SK-N-SH (cell line): Measurements from ENCODE around the gene CAPZA2. TPM values are rescaled to one million over a fixed set of nuclear protein-coding genes. Genes with fewer than 3 reads are reported as not detected.

Experiments
- CTCF ChIA-PET: fragments of 300-600, 350-600 bp; formaldehyde crosslinking; extraction: SDS; loops from one replicate; lab custom pipeline; 2021; lab: Yijun Ruan, JAX
- POLR2A ChIA-PET: fragments of 350-600 bp; sonication (Branson Sonifier 250); formaldehyde crosslinking; extraction: SDS; loops from one replicate; lab custom pipeline; 2020; ENCODE audit warnings: antibody characterized with exemption, inconsistent platforms; lab: Yijun Ruan, JAX
- DNase-seq: peaks from one replicate; pipeline ENCODE4 v3.0.0; 2012
- H2AFZ ChIP-seq: fragments of 200-600 bp; sonication (generic); 2 replicates; pipeline ENCODE4 v1.8.1; 2016; ENCODE audit warnings: antibody characterized with exemption, mild to moderate bottlenecking, low read depth
- H3F3A ChIP-seq: fragments of 200-600 bp; sonication (generic); replicated peaks from 2 replicates; pipeline ENCODE3; 2016; ENCODE audit warnings: antibody characterized with exemption, mild to moderate bottlenecking; ENCODE audit not compliant: insufficient read depth
- H3K27ac ChIP-seq, 2 experiments: fragments of 200-500 bp in 1 of 2; fragments of 200-600 bp in 1 of 2; sonication (Bioruptor generic) in 1 of 2; sonication (generic), shearing (Covaris generic) in 1 of 2; 2 replicates each; pipeline versions ENCODE4 v1.5.1 to v1.6.1; 2014 to 2016; ENCODE audit warnings: low read depth in 2 of 2, inconsistent platforms in 1 of 2, low read length in 1 of 2, mild to moderate bottlenecking in 1 of 2, mixed read lengths in 1 of 2
- H3K27me3 ChIP-seq: fragments of 200-600 bp; sonication (generic), shearing (Covaris generic); 2 replicates; pipeline ENCODE4 v1.6.1; 2016; ENCODE audit warnings: mixed run types; ENCODE audit not compliant: insufficient read depth
- H3K36me3 ChIP-seq, 2 experiments: fragments of 200-500 bp in 1 of 2; fragments of 200-600 bp in 1 of 2; sonication (Bioruptor generic) in 1 of 2; sonication (generic) in 1 of 2; replicated peaks in 1 of 2; 2 replicates each; pipeline versions ENCODE3 to v1.5.1; 2014 to 2016; ENCODE audit warnings: low read length in 1 of 2, mild to moderate bottlenecking in 1 of 2; ENCODE audit not compliant: insufficient read depth in 2 of 2, control insufficient read depth in 1 of 2
- H3K4me1 ChIP-seq, 2 experiments: fragments of 200-500 bp in 1 of 2; fragments of 200-600 bp in 1 of 2; sonication (Bioruptor generic) in 1 of 2; sonication (generic), shearing (Covaris generic) in 1 of 2; 2 replicates each; pipeline versions ENCODE4 v1.5.1 to v1.6.1; 2014 to 2016; ENCODE audit warnings: low read depth in 1 of 2, low read length in 1 of 2, mixed run types in 1 of 2; ENCODE audit not compliant: insufficient read depth in 2 of 2, control insufficient read depth in 1 of 2
- H3K4me2 ChIP-seq: fragments of 200-600 bp; sonication (generic), shearing (Covaris generic); 2 replicates; pipeline ENCODE4 v1.6.1; 2017; ENCODE audit warnings: mixed run types
- H3K4me3 ChIP-seq, 2 experiments: fragments of 200-500 bp in 1 of 2; fragments of 200-600 bp in 1 of 2; sonication (Bioruptor generic) in 1 of 2; sonication (generic), shearing (Covaris generic) in 1 of 2; 2 replicates each; pipeline versions ENCODE4 v1.5.1 to v1.8.1; 2014 to 2016; ENCODE audit warnings: low read depth in 2 of 2, inconsistent platforms in 1 of 2, low read length in 1 of 2, mild to moderate bottlenecking in 1 of 2, mixed read lengths in 1 of 2, moderate library complexity in 1 of 2
- H3K79me2 ChIP-seq: fragments of 200-600 bp; sonication (generic); 2 replicates; pipeline ENCODE4 v1.8.1; 2017; ENCODE audit warnings: mild to moderate bottlenecking; ENCODE audit not compliant: insufficient read depth
- H3K9ac ChIP-seq: fragments of 200-600 bp; sonication (generic); 2 replicates; pipeline ENCODE4 v1.6.1; 2017; ENCODE audit warnings: mixed run types
- H3K9me2 ChIP-seq: fragments of 200-600 bp; sonication (generic); 2 replicates; pipeline ENCODE4 v1.6.1; 2017; ENCODE audit warnings: mixed run types
- H3K9me3 ChIP-seq: fragments of 200-600 bp; sonication (generic); 2 replicates; pipeline ENCODE4 v1.6.1; 2017; ENCODE audit warnings: mixed run types, mild to moderate bottlenecking, moderate library complexity
- H4K20me1 ChIP-seq: fragments of 200-600 bp; sonication (generic); 2 replicates; pipeline ENCODE4 v1.6.1; 2017; ENCODE audit warnings: mild to moderate bottlenecking, mixed run types; ENCODE audit not compliant: insufficient read depth
- EP300 ChIP-seq, 2 experiments: IDR thresholded peaks; 2 replicates each; pipeline versions ENCODE4 v1.4.0 to v1.6.1; 2012; ENCODE audit warnings: borderline replicate concordance in 1 of 2, low read depth in 1 of 2, low read length in 1 of 2
- FOSL2 ChIP-seq: IDR thresholded peaks from 2 replicates; pipeline ENCODE4 v1.4.0; 2012; ENCODE audit warnings: low read depth, mild to moderate bottlenecking, moderate library complexity, borderline replicate concordance
- FOXM1 ChIP-seq: IDR thresholded peaks from 2 replicates; pipeline ENCODE4 v1.4.0; 2012; ENCODE audit warnings: low read depth, mild to moderate bottlenecking
- GATA2 ChIP-seq: sonication (generic); formaldehyde crosslinking; IDR thresholded peaks from 2 replicates; pipeline ENCODE4 v1.5.0; 2020; ENCODE audit warnings: mild to moderate bottlenecking, missing genetic modification reagents
- JUND ChIP-seq: IDR thresholded peaks from 2 replicates; pipeline ENCODE4 v1.4.0; 2012
- MEF2A ChIP-seq: IDR thresholded peaks from 2 replicates; pipeline ENCODE4 v1.4.0; 2012; ENCODE audit warnings: low read depth, borderline replicate concordance
- NFIC ChIP-seq: IDR thresholded peaks from 2 replicates; pipeline ENCODE4 v1.4.0; 2012; ENCODE audit warnings: borderline replicate concordance
- POLR2AphosphoS5 ChIP-seq: IDR thresholded peaks from 2 replicates; pipeline ENCODE4 v1.6.1; 2012; ENCODE audit warnings: low read depth, low read length
- RCOR1 ChIP-seq: fragments of 150-350 bp; IDR thresholded peaks from 2 replicates; pipeline ENCODE4 v1.6.1; 2017; ENCODE audit warnings: antibody characterized with exemption, low read length
- RXRA ChIP-seq: IDR thresholded peaks from 2 replicates; pipeline ENCODE4 v1.4.0; 2012; ENCODE audit warnings: low read depth, mild to moderate bottlenecking, borderline replicate concordance
- SMC3 ChIP-seq: IDR thresholded peaks from 2 replicates; pipeline ENCODE4 v1.6.1; 2012; ENCODE audit warnings: low read depth, low read length, improper control_type of control experiment
- TAF1 ChIP-seq: IDR thresholded peaks from 2 replicates; pipeline ENCODE4 v1.6.1; 2012; ENCODE audit warnings: low read depth, mild to moderate bottlenecking, low read length, moderate library complexity, borderline replicate concordance
- WGBS: methylation state at CpG from one replicate; pipeline ENCODE4 v1.1.6; 2017; ENCODE audit warnings: low lambda C conversion rate; 5-methylcytosine and 5-hydroxymethylcytosine counted together
- polyA plus RNA-seq, 3 experiments: library from polyadenylated mRNA; depleted of rRNA; stranded (reverse); fragments of >200 nt; gene quantifications; 2 replicates each; pipeline ENCODE4 v1.2.3, GENCODE V29; 2012
- TF ChIP-seq, protein P1 (sequence below): fragments of 150-350 bp; IDR thresholded peaks from 2 replicates; pipeline ENCODE4 v1.6.1; 2017; ENCODE audit warnings: antibody characterized with exemption, low read length, low read depth, borderline replicate concordance
- TF ChIP-seq, protein P2 (sequence below): IDR thresholded peaks from 2 replicates; pipeline ENCODE4 v1.4.0; 2012; ENCODE audit warnings: low read depth, borderline replicate concordance
- TF ChIP-seq, protein P3 (sequence below): IDR thresholded peaks from 2 replicates; pipeline ENCODE4; 2012
- TF ChIP-seq, protein P4 (sequence below): fragments of 150-350 bp; IDR thresholded peaks from 2 replicates; pipeline ENCODE4 v1.6.1; 2016; ENCODE audit warnings: mild to moderate bottlenecking, low read depth, low read length
- TF ChIP-seq, protein P5 (sequence below): IDR thresholded peaks from 2 replicates; pipeline ENCODE4 v1.6.1; 2012; ENCODE audit warnings: mild to moderate bottlenecking, low read depth, low read length, moderate library complexity

CAPZA2 gene
- polyA plus RNA-seq, 1 of the 3 experiments (the other 2 are of a cell fraction) = 44.6 TPM

DNA sequence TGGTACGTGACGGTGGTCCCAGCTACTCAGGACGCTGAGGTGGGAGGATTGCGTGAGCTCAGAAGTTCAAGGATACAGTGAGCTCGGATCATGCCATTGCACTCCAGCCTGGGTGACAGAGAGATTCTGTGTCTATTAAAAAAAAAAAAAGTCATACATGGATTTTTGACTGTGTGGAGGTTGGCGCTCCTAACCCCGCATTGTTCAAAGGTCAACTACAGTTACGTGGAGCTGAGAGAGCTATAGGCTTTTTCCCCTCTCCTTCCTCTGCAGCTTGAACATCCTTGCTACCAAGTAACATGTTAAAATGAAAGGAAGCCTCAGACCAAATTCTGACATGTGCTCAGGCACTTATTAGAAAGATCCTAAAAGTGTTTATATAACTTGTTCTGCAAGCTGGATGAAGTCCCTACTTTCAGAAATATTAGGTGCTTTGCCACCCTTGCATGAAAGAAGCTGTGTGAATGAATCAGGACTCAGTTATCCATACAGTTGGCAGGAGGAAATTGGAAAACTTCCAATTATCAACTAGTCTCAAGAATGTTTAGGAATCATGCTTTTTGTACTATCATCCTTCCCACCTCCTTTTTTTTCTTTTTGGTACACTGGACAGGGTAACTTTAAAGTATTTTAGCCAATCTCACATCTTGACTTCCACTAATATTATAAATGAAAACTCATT lies 78.4 kb downstream of the CAPZA2 start:
- Histone ChIP-seq H3K4me3 (no peak overlapping the region), H3K4me1 (no peaks in the 10 kb centered on the region), H3K27ac (no peak overlapping the region), H3K9ac (no peak overlapping the region), H3K36me3 (no peaks in the 10 kb centered on the region), H3K27me3 (no peaks in the 10 kb centered on the region), H4K20me1 (no peaks in the 10 kb centered on the region), H3K4me2 (no peak overlapping the region), H3F3A (no peaks in the 10 kb centered on the region), H3K79me2 (no peaks in the 10 kb centered on the region), H3K9me2 (no peaks in the 10 kb centered on the region), H2AFZ (no peak overlapping the region), H3K9me3 (no peaks in the 10 kb centered on the region)
- DNase-seq = no peak
- WGBS = 95% methylated on average over 7 of the region's 8 CpGs
- ChIA-PET POLR2A (interaction anchor here (1.2 kb wide), 1 partner anchor 17 kb away, joined by 3 read pairs; no protein-coding TSS in a partner anchor), CTCF (interaction anchor here (1.0 to 8.2 kb wide), 4 partner anchors 10 to 47 kb away, joined by 3 to 44 read pairs (median 4); no protein-coding TSS in a partner anchor)
- 0 out of 2 replicates have a peak, but pooled peaks have one; percentile 21 for TF ChIP-seq NFIC
- TF ChIP-seq, protein P1, sequence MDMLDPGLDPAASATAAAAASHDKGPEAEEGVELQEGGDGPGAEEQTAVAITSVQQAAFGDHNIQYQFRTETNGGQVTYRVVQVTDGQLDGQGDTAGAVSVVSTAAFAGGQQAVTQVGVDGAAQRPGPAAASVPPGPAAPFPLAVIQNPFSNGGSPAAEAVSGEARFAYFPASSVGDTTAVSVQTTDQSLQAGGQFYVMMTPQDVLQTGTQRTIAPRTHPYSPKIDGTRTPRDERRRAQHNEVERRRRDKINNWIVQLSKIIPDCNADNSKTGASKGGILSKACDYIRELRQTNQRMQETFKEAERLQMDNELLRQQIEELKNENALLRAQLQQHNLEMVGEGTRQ = no peak

DNA sequence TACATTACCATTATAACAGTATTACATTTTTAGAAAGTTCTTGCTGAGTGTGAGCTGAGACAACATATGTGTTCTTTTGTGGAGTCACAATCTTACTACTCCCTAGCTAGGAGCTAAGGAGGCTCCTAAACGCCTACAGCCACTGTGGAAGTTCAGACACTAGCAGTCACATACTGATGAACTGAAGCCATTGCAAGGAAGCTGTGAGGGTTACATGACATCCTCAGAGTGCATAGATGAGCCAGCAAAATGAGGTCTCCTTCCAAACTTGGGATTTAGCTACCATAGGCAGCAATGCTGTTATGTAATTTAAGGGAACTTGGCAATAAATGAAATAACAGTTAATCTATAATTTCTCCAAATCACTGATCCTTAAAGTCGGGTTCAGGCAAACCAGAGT lies 80.1 kb downstream of the CAPZA2 start:
- no peaks in the 10 kb centered on the region for H3K9me2 ChIP-seq
- H3K9me3 ChIP-seq = no peaks in the 10 kb centered on the region
- TF ChIP-seq, protein P2, sequence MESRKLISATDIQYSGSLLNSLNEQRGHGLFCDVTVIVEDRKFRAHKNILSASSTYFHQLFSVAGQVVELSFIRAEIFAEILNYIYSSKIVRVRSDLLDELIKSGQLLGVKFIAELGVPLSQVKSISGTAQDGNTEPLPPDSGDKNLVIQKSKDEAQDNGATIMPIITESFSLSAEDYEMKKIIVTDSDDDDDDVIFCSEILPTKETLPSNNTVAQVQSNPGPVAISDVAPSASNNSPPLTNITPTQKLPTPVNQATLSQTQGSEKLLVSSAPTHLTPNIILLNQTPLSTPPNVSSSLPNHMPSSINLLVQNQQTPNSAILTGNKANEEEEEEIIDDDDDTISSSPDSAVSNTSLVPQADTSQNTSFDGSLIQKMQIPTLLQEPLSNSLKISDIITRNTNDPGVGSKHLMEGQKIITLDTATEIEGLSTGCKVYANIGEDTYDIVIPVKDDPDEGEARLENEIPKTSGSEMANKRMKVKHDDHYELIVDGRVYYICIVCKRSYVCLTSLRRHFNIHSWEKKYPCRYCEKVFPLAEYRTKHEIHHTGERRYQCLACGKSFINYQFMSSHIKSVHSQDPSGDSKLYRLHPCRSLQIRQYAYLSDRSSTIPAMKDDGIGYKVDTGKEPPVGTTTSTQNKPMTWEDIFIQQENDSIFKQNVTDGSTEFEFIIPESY = no peak
- TF ChIP-seq, protein P3, sequence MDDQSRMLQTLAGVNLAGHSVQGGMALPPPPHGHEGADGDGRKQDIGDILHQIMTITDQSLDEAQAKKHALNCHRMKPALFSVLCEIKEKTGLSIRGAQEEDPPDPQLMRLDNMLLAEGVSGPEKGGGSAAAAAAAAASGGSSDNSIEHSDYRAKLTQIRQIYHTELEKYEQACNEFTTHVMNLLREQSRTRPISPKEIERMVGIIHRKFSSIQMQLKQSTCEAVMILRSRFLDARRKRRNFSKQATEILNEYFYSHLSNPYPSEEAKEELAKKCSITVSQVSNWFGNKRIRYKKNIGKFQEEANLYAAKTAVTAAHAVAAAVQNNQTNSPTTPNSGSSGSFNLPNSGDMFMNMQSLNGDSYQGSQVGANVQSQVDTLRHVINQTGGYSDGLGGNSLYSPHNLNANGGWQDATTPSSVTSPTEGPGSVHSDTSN = no peak
- TF ChIP-seq NFIC = no peak
- no peak for TF ChIP-seq FOXM1
- TF ChIP-seq JUND = no peak
- no peak for TF ChIP-seq POLR2AphosphoS5
- TF ChIP-seq, protein P4, sequence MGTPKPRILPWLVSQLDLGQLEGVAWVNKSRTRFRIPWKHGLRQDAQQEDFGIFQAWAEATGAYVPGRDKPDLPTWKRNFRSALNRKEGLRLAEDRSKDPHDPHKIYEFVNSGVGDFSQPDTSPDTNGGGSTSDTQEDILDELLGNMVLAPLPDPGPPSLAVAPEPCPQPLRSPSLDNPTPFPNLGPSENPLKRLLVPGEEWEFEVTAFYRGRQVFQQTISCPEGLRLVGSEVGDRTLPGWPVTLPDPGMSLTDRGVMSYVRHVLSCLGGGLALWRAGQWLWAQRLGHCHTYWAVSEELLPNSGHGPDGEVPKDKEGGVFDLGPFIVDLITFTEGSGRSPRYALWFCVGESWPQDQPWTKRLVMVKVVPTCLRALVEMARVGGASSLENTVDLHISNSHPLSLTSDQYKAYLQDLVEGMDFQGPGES = no peak
- TF ChIP-seq EP300 (IDR thresholded peaks at IDR 0.05; ENCODE audit: borderline replicate concordance in 1 of 2, low read depth in 1 of 2, low read length in 1 of 2) = no peak
- TF ChIP-seq FOSL2 = no peak
- TF ChIP-seq, protein P5, sequence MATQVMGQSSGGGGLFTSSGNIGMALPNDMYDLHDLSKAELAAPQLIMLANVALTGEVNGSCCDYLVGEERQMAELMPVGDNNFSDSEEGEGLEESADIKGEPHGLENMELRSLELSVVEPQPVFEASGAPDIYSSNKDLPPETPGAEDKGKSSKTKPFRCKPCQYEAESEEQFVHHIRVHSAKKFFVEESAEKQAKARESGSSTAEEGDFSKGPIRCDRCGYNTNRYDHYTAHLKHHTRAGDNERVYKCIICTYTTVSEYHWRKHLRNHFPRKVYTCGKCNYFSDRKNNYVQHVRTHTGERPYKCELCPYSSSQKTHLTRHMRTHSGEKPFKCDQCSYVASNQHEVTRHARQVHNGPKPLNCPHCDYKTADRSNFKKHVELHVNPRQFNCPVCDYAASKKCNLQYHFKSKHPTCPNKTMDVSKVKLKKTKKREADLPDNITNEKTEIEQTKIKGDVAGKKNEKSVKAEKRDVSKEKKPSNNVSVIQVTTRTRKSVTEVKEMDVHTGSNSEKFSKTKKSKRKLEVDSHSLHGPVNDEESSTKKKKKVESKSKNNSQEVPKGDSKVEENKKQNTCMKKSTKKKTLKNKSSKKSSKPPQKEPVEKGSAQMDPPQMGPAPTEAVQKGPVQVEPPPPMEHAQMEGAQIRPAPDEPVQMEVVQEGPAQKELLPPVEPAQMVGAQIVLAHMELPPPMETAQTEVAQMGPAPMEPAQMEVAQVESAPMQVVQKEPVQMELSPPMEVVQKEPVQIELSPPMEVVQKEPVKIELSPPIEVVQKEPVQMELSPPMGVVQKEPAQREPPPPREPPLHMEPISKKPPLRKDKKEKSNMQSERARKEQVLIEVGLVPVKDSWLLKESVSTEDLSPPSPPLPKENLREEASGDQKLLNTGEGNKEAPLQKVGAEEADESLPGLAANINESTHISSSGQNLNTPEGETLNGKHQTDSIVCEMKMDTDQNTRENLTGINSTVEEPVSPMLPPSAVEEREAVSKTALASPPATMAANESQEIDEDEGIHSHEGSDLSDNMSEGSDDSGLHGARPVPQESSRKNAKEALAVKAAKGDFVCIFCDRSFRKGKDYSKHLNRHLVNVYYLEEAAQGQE = no peak
- no peak for TF ChIP-seq GATA2 (CRISPR knock-in tag)
- no peak for TF ChIP-seq RCOR1
- no peak for TF ChIP-seq RXRA
- no peak for TF ChIP-seq MEF2A
- no peak for TF ChIP-seq SMC3
- no peak for TF ChIP-seq TAF1
- CTCF ChIA-PET = interaction anchor here (0.8 to 8.2 kb wide), 3 partner anchors 10 to 185 kb away, joined by 3 to 44 read pairs (median 5); no protein-coding TSS in a partner anchor
- no peaks in the 10 kb centered on the region for H3K4me1 ChIP-seq
- H3K36me3 ChIP-seq = no peaks in the 10 kb centered on the region
- no peak overlapping the region for H3K27ac ChIP-seq
- POLR2A ChIA-PET = no interaction called here
- no peaks in the 10 kb centered on the region for H3F3A ChIP-seq
- H2AFZ ChIP-seq = no peak overlapping the region
- H3K4me2 ChIP-seq = no peak overlapping the region
- no peak overlapping the region for H3K9ac ChIP-seq
- H3K79me2 ChIP-seq = no peaks in the 10 kb centered on the region
- H3K4me3 ChIP-seq = no peak overlapping the region
- H3K27me3 ChIP-seq = no peaks in the 10 kb centered on the region
- H4K20me1 ChIP-seq = no peaks in the 10 kb centered on the region
- 85% methylated on average over 2 of the region's 2 CpGs for WGBS
- DNase-seq = no peak
